ENCODE results near the gene LBH.
A peak's percentile ranks its signal among the peaks of the same experiment; 100 is the strongest.

The LBH gene

GRCh38 chr2:30253873-30254684 is 22.7 kb downstream of the LBH start:
- H3K4me3 Mint-ChIP-seq, result no peak overlapping the region
- peaks cover 72% of the 10 kb centered on the region for H3K36me3 Mint-ChIP-seq (ENCODE audit: low read depth)
- DNase-seq, result no peak

GRCh38 chr2:30254685-30255001 is 23.3 kb downstream of the LBH start:
- peaks cover 72% of the 10 kb centered on the region for H3K36me3 Mint-ChIP-seq (ENCODE audit: low read depth)
- peaks cover 3% of the 10 kb centered on the region for H3K27me3 Mint-ChIP-seq
- DNase-seq, result no peak
- no peak overlapping the region for H3K4me3 Mint-ChIP-seq
- H3K27ac Mint-ChIP-seq, result peak overlapping the region; percentile 83
- ATAC-seq, result no peak
- H3K4me1 Mint-ChIP-seq, result peaks cover 95% of the 10 kb centered on the region
- H3K9me3 Mint-ChIP-seq, result peaks cover 8% of the 10 kb centered on the region

More at GRCh38 chr2:30253873-30254684, 22.7 kb downstream of the LBH start:
- H3K27me3 Mint-ChIP-seq, result peaks cover 3% of the 10 kb centered on the region
- ATAC-seq, result no peak
- H3K4me1 Mint-ChIP-seq, result peaks cover 96% of the 10 kb centered on the region
- peaks cover 8% of the 10 kb centered on the region for H3K9me3 Mint-ChIP-seq
- peak overlapping the region; percentile 97 for H3K27ac Mint-ChIP-seq

- DNase-seq (no peak), ATAC-seq (no peak)
- peaks cover 74% of the 10 kb centered on the region for H3K36me3 Mint-ChIP-seq (ENCODE audit: low read depth)
- peaks cover 95% of the 10 kb centered on the region for H3K4me1 Mint-ChIP-seq
- no peak overlapping the region for H3K4me3 Mint-ChIP-seq
- peaks cover 3% of the 10 kb centered on the region for H3K27me3 Mint-ChIP-seq
- H3K9me3 Mint-ChIP-seq, result peaks cover 10% of the 10 kb centered on the region
- peak overlapping the region; percentile 83 for H3K27ac Mint-ChIP-seq
Observed at GRCh38 chr2:30255026-30255425, 23.7 kb downstream of the LBH start.

- peak overlapping the region; percentile 83 for H3K27ac Mint-ChIP-seq
- DNase-seq (no peak), ATAC-seq (peak; percentile 34)
- H3K4me1 Mint-ChIP-seq, result peaks cover 95% of the 10 kb centered on the region
- peak overlapping the region; percentile 41 for H3K4me3 Mint-ChIP-seq
- H3K9me3 Mint-ChIP-seq, result peaks cover 14% of the 10 kb centered on the region
- H3K27me3 Mint-ChIP-seq, result peaks cover 3% of the 10 kb centered on the region
- peaks cover 74% of the 10 kb centered on the region for H3K36me3 Mint-ChIP-seq (ENCODE audit: low read depth)
Observed at GRCh38 chr2:30255466-30256408, 24.4 kb downstream of the LBH start.

GRCh38 chr2:30257266-30258214 is 26.2 kb downstream of the LBH start:
- no peak for ATAC-seq
- H3K4me1 Mint-ChIP-seq, result peaks cover 97% of the 10 kb centered on the region
- peak overlapping the region; percentile 62 for H3K27ac Mint-ChIP-seq
- no peak for DNase-seq
- H3K27me3 Mint-ChIP-seq, result peaks cover 3% of the 10 kb centered on the region
- peaks cover 22% of the 10 kb centered on the region for H3K9me3 Mint-ChIP-seq
- H3K4me3 Mint-ChIP-seq, result peak overlapping the region; percentile 38
- peaks cover 73% of the 10 kb centered on the region for H3K36me3 Mint-ChIP-seq (ENCODE audit: low read depth)

- Mint-ChIP-seq H3K4me3 (no peak overlapping the region), H3K4me1 (peaks cover 95% of the 10 kb centered on the region), H3K36me3 (ENCODE audit: low read depth) (peaks cover 75% of the 10 kb centered on the region), H3K27ac (peak overlapping the region; percentile 44), H3K9me3 (peaks cover 29% of the 10 kb centered on the region), H3K27me3 (no peaks in the 10 kb centered on the region)
- DNase-seq (no peak), ATAC-seq (no peak)
Observed at GRCh38 chr2:30259071-30259470, 27.7 kb downstream of the LBH start.

- Mint-ChIP-seq H3K9me3 (peaks cover 29% of the 10 kb centered on the region), H3K36me3 (ENCODE audit: low read depth) (peaks cover 75% of the 10 kb centered on the region), H3K4me3 (no peak overlapping the region), H3K4me1 (peaks cover 97% of the 10 kb centered on the region), H3K27ac (peak overlapping the region; percentile 72), H3K27me3 (no peaks in the 10 kb centered on the region)
- ATAC-seq (peak; percentile 6), DNase-seq (no peak)
Observed at GRCh38 chr2:30259827-30260679, 28.7 kb downstream of the LBH start.

- peak overlapping the region; percentile 72 for H3K27ac Mint-ChIP-seq
- peaks cover 29% of the 10 kb centered on the region for H3K9me3 Mint-ChIP-seq
- peaks cover 67% of the 10 kb centered on the region for H3K36me3 Mint-ChIP-seq (ENCODE audit: low read depth)
- no peak for ATAC-seq
- H3K4me1 Mint-ChIP-seq, result peaks cover 97% of the 10 kb centered on the region
- DNase-seq, result no peak
- no peak overlapping the region for H3K4me3 Mint-ChIP-seq
- H3K27me3 Mint-ChIP-seq, result no peaks in the 10 kb centered on the region
Observed at GRCh38 chr2:30260941-30261340, 29.6 kb downstream of the LBH start.

- ATAC-seq (peak; percentile 69), DNase-seq (no peak)
- peaks cover 61% of the 10 kb centered on the region for H3K36me3 Mint-ChIP-seq (ENCODE audit: low read depth)
- H3K4me1 Mint-ChIP-seq, result peaks cover 97% of the 10 kb centered on the region
- H3K4me3 Mint-ChIP-seq, result peak overlapping the region; percentile 21
- H3K9me3 Mint-ChIP-seq, result peaks cover 29% of the 10 kb centered on the region
- H3K27ac Mint-ChIP-seq, result peak overlapping the region; percentile 72
- no peaks in the 10 kb centered on the region for H3K27me3 Mint-ChIP-seq
Observed at GRCh38 chr2:30261695-30262211, 30.4 kb downstream of the LBH start.

GRCh38 chr2:30262716-30263309 is 31.5 kb downstream of the LBH start:
- no peak overlapping the region for H3K4me3 Mint-ChIP-seq
- no peaks in the 10 kb centered on the region for H3K27me3 Mint-ChIP-seq
- ATAC-seq, result no peak
- H3K9me3 Mint-ChIP-seq, result peaks cover 29% of the 10 kb centered on the region
- H3K4me1 Mint-ChIP-seq, result peaks cover 97% of the 10 kb centered on the region
- peaks cover 52% of the 10 kb centered on the region for H3K36me3 Mint-ChIP-seq (ENCODE audit: low read depth)
- DNase-seq, result no peak
- H3K27ac Mint-ChIP-seq, result peak overlapping the region; percentile 72

GRCh38 chr2:30264274-30264673 is 32.9 kb downstream of the LBH start:
- no peak for DNase-seq
- peaks cover 38% of the 10 kb centered on the region for H3K36me3 Mint-ChIP-seq (ENCODE audit: low read depth)

GRCh38 chr2:30265052-30266015 is 34.0 kb downstream of the LBH start:
- peaks cover 24% of the 10 kb centered on the region for H3K9me3 Mint-ChIP-seq
- ATAC-seq (no peak), DNase-seq (no peak)
- peaks cover 94% of the 10 kb centered on the region for H3K4me1 Mint-ChIP-seq
- peak overlapping the region; percentile 94 for H3K27ac Mint-ChIP-seq
- peaks cover 28% of the 10 kb centered on the region for H3K36me3 Mint-ChIP-seq (ENCODE audit: low read depth)
- peak overlapping the region; percentile 76 for H3K4me3 Mint-ChIP-seq
- H3K27me3 Mint-ChIP-seq, result no peaks in the 10 kb centered on the region

More at GRCh38 chr2:30264274-30264673, 32.9 kb downstream of the LBH start:
- no peaks in the 10 kb centered on the region for H3K27me3 Mint-ChIP-seq
- H3K27ac Mint-ChIP-seq, result peak overlapping the region; percentile 63
- H3K9me3 Mint-ChIP-seq, result peaks cover 29% of the 10 kb centered on the region
- peak overlapping the region; percentile 6 for H3K4me3 Mint-ChIP-seq
- H3K4me1 Mint-ChIP-seq, result peaks cover 96% of the 10 kb centered on the region
- ATAC-seq, result no peak
